ENCODE results near the gene ASMT. TPM values are rescaled to one million over a fixed set of nuclear protein-coding genes. Genes with fewer than 3 reads are reported as not detected.

The ASMT gene
- total RNA-seq, 4 donors from 2014 or later = not detected

- Histone ChIP-seq H3K9me3 (no peaks in the 10 kb centered on the region), H3K4me1 (peaks cover 0 to 3% (median 0%) of the 10 kb centered on the region in 4 donors), H3K4me3 (no peak overlapping the region), H3K36me3 (no peaks in the 10 kb centered on the region), H3K27me3 (no peaks in the 10 kb centered on the region), H3K27ac (no peak overlapping the region)
- WGBS, 2 donors (ENCODE audit: low coverage in 1 of 2) = 88 to 91% methylated on average over 2 to 8 of the region's 8 CpGs
- in situ Hi-C loops (cut with MboI; ENCODE audit: low pct_ligation_motif_present in 1 of 4, low pct_unique_long_range_greater_than_20kb in 1 of 4, low sequenced_read_pairs in 3 of 4) (loop anchor here in 3 of 4 donors (10.0 to 25.0 kb wide), 3 partner anchors 120 to 197 kb away; partner anchors contain the start of genes ASMTL (in 1 of the 3) and SLC25A6 (in 1 of the 3)), intact Hi-C loops (cut with DNase I; ENCODE audit: low total_unique reads) (no loop called here)
- no peak for DNase-seq
- TF ChIP-seq, protein P1, sequence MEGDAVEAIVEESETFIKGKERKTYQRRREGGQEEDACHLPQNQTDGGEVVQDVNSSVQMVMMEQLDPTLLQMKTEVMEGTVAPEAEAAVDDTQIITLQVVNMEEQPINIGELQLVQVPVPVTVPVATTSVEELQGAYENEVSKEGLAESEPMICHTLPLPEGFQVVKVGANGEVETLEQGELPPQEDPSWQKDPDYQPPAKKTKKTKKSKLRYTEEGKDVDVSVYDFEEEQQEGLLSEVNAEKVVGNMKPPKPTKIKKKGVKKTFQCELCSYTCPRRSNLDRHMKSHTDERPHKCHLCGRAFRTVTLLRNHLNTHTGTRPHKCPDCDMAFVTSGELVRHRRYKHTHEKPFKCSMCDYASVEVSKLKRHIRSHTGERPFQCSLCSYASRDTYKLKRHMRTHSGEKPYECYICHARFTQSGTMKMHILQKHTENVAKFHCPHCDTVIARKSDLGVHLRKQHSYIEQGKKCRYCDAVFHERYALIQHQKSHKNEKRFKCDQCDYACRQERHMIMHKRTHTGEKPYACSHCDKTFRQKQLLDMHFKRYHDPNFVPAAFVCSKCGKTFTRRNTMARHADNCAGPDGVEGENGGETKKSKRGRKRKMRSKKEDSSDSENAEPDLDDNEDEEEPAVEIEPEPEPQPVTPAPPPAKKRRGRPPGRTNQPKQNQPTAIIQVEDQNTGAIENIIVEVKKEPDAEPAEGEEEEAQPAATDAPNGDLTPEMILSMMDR (IDR thresholded peaks at IDR 0.05) = no peak
- TF ChIP-seq POLR2AphosphoS5 (IDR thresholded peaks at IDR 0.05) (no peak), POLR2A (IDR thresholded peaks at IDR 0.05) (no peak), EP300 (IDR thresholded peaks at IDR 0.05; ENCODE audit: low read depth) (no peak)
Measured at GRCh38 chrX:1584237-1585011, 30.4 kb upstream of the ASMT start.

DNA sequence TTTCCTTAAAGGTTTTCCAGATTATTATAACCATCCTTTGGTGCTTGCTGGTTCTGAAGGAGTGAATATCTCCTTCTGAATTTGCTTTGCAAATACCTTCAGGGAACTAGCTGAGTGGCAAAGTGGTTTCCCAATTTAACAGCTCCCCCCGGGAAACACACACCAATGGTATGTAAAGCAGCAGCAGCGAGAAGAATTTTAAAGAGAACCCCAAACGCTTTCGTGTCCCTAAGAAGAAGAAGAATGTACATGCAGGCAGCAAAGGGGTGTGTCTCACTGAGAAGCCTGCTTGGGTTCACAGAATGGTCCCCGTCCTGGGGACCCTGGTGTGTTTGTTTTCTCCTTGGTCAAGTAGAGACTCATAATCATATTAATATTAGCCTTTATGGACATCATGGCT lies 27.7 kb upstream of the ASMT start:
- H3K27ac ChIP-seq = no peak overlapping the region
- TF ChIP-seq, protein P1 (IDR thresholded peaks at IDR 0.05) = no peak
- no peak for TF ChIP-seq POLR2AphosphoS5 (IDR thresholded peaks at IDR 0.05)
- TF ChIP-seq POLR2A (IDR thresholded peaks at IDR 0.05) = no peak
- no peak for TF ChIP-seq EP300 (IDR thresholded peaks at IDR 0.05; ENCODE audit: low read depth)
- 41% methylated on average over 5 of the region's 5 CpGs; no CpG with 5 or more reads in 1 of the 2 donors for WGBS, 2 donors (ENCODE audit: low coverage in 1 of 2)

DNA sequence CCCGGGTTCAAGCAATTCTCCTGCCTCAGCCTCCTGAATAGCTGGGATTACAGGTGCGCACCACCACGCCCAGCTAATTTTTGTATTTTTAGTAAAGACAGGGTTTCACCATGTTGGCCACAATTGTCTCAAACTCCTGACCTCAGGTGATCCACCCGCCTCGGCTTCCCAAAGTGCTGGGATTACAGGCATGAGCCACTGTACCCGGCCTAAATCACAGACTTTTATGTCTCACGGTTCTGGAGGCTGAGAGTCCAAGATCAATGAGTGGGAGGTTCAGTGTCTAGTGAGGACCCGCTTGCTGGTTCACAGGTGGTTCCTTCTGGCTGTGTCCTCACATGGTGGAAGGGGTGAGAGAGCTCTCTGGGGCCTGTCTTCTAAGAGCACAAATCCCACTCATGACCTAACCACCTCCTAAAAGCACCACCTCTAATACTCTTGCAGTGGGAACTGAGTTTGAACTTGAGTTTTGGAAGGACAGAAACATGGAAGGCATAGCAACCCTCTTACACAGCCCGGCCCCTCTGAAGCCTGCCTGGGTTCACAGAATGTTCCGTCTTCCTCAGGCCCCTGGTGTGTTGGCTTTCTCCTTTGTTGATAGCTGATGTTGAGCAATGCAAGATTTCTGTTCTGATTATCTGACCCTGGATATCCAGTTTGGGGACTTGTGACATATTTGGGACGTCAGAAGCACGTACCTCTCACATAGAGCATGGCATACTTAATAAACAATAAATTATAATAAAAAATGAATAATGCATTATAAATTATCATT lies 25.3 kb upstream of the ASMT start:
- peaks cover 0 to 8% (median 3%) of the 10 kb centered on the region in 4 donors for H3K36me3 ChIP-seq
- in situ Hi-C loops (cut with MboI; ENCODE audit: low pct_ligation_motif_present in 1 of 4, low pct_unique_long_range_greater_than_20kb in 1 of 4, low sequenced_read_pairs in 3 of 4) (loop anchor here in 3 of 4 donors (10.0 to 25.0 kb wide), 4 partner anchors 125 to 202 kb away; partner anchors contain the start of genes ASMTL (in 2 of the 3) and SLC25A6 (in 1 of the 3)), intact Hi-C loops (cut with DNase I; ENCODE audit: low total_unique reads) (loop anchor here (5.0 kb wide), 1 partner anchor 1202 kb away; the partner anchor contains the start of gene PPP2R3B)
- no peaks in the 10 kb centered on the region for H3K27me3 ChIP-seq
- TF ChIP-seq, protein P1 (IDR thresholded peaks at IDR 0.05) = no peak
- TF ChIP-seq POLR2AphosphoS5 (IDR thresholded peaks at IDR 0.05) (no peak), EP300 (IDR thresholded peaks at IDR 0.05; ENCODE audit: low read depth) (no peak), POLR2A (IDR thresholded peaks at IDR 0.05) (no peak)
- peaks cover 4 to 22% (median 14%) of the 10 kb centered on the region in 4 donors for H3K4me1 ChIP-seq
- no peaks in the 10 kb centered on the region for H3K9me3 ChIP-seq
- no peak for DNase-seq
- H3K4me3 ChIP-seq = no peak overlapping the region
- no peak overlapping the region for H3K27ac ChIP-seq
- WGBS, 2 donors (ENCODE audit: low coverage in 1 of 2) = 68 to 82% methylated on average over 2 to 12 of the region's 12 CpGs

More for the DNA sequence above, 27.7 kb upstream of the ASMT start:
- intact Hi-C loops (cut with DNase I; ENCODE audit: low total_unique reads) (no loop called here), in situ Hi-C loops (cut with MboI; ENCODE audit: low pct_ligation_motif_present in 1 of 4, low pct_unique_long_range_greater_than_20kb in 1 of 4, low sequenced_read_pairs in 3 of 4) (loop anchor here in 3 of 4 donors (10.0 to 25.0 kb wide), 3 partner anchors 122 to 200 kb away; partner anchors contain the start of genes ASMTL (in 1 of the 3) and SLC25A6 (in 1 of the 3))
- Histone ChIP-seq H3K36me3 (no peaks in the 10 kb centered on the region), H3K4me3 (no peak overlapping the region), H3K9me3 (no peaks in the 10 kb centered on the region), H3K27me3 (no peaks in the 10 kb centered on the region), H3K4me1 (peaks cover 0 to 8% (median 3%) of the 10 kb centered on the region in 4 donors)
- DNase-seq = no peak

Data from transverse colon (tissue), 4 donors.